Choroid plexus epithelial cell (primary cell): Measurements from ENCODE around the gene LARP4B.

Source experiments
- DNase-seq: peaks from one replicate; pipeline ENCODE4 v3.0.0-alpha.2; 2010; ENCODE audit warnings: low read depth
- H3K4me3 ChIP-seq: 2 replicates; pipeline ENCODE4 v1.5.1; 2011; ENCODE audit warnings: low read depth, mild to moderate bottlenecking, control low read depth, low read length, moderate library complexity
- TF ChIP-seq, protein P1 (sequence below): conservative IDR thresholded peaks from 2 replicates; pipeline ENCODE4 v1.5.1; 2011; ENCODE audit warnings: low read depth, mild to moderate bottlenecking, control low read depth, inconsistent platforms, low read length, moderate library complexity

LARP4B gene

DNA sequence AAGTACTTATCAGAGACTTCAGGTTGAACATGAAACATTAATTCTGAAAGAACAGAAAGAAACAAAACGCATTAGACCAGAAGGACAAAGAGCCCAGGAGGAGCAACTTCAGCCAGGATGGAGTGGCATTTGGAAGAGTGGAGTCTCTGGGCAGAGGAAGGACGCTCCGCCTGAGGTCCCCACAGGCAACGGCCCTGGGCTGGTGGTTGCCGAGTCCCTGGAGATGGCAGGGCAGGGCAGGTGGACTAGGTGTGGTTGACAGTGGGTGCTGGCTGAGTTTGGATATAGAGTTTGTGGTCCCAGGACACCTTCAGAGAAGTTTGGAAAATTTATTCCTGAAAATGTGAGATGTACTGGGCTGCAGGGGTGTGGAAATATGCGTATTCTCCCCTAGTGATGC, 27.4 kb upstream of the LARP4B start:
- TF ChIP-seq, protein P1, sequence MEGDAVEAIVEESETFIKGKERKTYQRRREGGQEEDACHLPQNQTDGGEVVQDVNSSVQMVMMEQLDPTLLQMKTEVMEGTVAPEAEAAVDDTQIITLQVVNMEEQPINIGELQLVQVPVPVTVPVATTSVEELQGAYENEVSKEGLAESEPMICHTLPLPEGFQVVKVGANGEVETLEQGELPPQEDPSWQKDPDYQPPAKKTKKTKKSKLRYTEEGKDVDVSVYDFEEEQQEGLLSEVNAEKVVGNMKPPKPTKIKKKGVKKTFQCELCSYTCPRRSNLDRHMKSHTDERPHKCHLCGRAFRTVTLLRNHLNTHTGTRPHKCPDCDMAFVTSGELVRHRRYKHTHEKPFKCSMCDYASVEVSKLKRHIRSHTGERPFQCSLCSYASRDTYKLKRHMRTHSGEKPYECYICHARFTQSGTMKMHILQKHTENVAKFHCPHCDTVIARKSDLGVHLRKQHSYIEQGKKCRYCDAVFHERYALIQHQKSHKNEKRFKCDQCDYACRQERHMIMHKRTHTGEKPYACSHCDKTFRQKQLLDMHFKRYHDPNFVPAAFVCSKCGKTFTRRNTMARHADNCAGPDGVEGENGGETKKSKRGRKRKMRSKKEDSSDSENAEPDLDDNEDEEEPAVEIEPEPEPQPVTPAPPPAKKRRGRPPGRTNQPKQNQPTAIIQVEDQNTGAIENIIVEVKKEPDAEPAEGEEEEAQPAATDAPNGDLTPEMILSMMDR, result no peak
- DNase-seq, result no peak
- no peak overlapping the region for H3K4me3 ChIP-seq

DNA sequence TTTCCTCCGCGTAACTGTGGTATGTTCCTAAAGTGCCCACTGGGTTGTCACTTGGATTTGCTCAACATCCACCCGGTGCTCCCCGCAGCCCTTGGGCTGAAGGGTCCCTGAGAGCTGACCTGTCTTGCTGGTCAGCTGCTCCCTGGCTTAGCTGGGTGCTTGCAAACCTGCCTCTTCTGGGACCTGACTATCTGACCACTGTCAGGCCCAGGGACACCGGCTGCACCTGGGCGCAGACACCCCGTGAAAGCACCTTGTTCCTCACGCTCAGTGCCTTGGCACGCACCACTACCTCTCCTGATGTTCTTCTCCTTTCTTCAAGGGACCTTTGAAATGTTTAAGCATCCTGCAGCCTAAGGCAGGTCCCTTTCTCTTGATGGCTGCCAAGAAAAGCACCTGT, 26.6 kb upstream of the LARP4B start:
- H3K4me3 ChIP-seq, result no peak overlapping the region
- no peak for DNase-seq
- TF ChIP-seq, protein P1, result no peak

DNA sequence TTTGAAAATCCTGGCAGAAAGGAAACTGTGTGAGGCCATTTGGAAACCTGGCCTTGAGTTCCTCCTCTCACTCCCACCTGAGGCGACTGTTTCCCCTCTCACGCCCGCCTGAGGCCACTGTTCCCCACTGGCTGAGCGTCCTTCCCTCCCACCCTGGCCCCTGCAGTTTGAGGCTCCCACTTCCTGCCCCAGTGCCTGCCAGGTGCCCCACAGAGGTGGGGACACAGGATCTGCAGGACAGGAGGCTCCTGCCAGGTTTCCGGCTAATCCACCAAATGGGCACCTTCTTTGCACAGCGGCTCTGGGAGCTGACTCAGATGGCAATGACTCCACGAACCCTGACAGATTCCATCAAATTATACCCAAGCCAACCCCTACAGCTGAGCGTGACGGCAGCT, 24.3 kb upstream of the LARP4B start:
- H3K4me3 ChIP-seq, result no peak overlapping the region
- TF ChIP-seq, protein P1, result no peak
- DNase-seq, result no peak

DNA sequence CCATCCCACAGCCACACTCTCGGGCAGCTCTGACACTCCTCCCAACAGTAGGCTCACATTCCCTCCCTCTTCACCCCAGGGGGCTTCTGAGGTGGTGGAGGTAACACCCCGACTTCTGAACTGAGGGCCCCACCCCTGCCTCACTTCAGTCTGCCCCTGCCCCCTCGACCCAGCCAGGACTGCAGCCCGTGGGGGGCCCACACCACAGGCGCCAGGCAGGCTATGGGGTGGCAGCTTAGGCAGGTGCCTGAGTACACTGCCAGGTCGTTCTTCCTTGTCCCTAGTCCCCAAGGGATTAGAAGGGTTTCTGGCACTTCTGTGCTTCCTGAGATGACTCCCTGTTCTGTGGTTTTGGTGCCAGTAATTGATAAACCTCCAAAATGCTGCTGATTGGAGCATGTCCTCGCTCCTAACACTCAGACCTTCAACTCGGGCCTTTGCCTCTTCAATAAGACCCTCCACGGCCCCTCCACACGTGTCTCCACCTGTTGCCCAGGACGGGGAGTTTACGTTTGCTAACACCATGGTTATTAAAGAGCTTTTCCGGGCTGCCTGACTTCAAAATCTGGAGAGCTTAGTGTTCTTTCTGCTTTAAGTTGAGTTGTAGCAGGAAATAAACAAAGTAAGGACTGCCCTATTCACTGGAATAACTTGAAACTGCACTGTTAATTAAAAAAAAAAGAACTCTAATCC, 23.8 kb upstream of the LARP4B start:
- TF ChIP-seq, protein P1, result no peak
- H3K4me3 ChIP-seq, result no peak overlapping the region
- no peak for DNase-seq

DNA sequence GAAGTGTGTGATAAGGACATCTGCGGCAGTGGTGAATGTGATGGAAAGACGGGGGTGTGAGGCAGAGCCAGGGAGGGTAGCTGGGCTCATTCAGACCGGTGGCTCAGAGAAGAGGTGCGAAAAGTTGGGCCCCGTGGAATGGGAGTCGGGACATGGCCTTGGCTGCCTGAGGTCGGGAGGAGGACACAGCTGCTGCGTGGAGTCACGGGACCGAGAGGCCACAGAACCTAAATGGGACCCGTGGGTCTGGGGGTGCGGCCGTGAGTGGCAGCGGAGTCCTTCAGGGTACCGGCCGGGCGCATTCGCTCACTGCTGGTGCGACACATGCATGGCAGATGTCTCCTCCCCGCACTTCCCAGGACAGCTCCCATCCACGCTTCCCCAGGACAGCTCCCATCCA, 22.9 kb upstream of the LARP4B start:
- no peak overlapping the region for H3K4me3 ChIP-seq
- TF ChIP-seq, protein P1, result no peak
- no peak for DNase-seq

DNA sequence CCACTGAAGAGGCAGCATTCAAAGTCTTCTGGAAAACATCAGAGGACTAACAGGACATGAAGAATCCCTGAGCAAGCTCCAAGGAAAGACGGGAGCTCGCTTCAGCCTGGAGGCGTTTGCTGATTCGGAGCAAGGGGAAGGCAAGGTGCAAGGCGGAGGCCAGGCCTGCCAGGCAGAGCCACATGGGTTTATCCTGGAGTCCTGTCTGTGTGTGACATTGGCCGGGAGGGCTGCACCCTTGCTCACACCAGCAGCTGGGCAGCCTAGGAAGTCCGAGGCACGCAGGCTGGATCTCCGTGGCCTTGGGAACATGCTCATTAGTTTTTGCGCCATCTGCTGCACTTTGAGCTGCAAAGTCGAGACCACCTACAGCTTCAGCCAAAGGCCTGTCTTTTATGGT, 22.3 kb upstream of the LARP4B start:
- TF ChIP-seq, protein P1, result no peak
- DNase-seq, result no peak
- H3K4me3 ChIP-seq, result no peak overlapping the region

DNA sequence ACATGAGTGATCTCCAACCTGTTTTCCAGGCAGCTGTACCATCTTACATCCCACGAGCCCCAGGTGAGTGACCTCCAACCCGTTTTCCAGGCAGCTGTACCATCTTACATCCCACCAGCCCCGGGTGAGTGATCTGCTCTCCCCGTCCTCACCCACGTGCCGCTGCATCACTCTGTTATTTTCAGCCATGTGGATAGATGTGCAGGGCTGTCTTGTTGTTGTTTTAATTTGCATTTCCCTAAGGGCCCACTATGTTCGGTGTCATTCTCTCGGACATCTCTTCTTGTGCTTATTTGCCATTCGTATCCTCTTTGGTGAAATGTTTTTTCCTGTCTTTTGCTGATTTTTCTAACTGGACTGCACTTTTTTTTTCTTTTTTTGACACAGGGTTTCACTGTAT, 17.9 kb upstream of the LARP4B start:
- H3K4me3 ChIP-seq, result no peak overlapping the region
- TF ChIP-seq, protein P1, result no peak
- no peak for DNase-seq
